ENCODE data around the gene TYR. TPM values are rescaled to one million over a fixed set of nuclear protein-coding genes. Genes with fewer than 3 reads are reported as not detected.

Gene TYR
- total RNA-seq, 1 experiment from 2014 or later = not detected

DNA sequence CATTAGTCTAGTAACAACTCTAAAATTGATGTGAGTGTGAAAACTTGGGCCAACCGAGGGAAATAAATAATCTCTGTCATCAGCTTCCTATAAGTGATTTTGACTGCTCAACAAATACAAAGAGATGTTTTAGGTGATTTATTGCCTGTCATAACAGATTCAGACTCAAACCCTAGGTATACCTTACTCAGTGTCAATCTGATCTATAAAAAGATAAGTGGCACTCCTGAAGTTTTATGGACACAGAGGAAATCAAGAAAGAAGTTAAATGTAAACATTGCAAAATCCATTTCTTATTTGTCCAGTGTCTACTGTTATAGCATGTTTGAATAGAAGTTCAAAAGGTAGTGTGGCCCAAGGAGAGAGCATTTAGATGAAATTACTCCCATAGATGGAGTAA, 30.4 kb upstream of the TYR start:
- no peaks in the 10 kb centered on the region; a peak in 1 of 7 replicates for H3K36me3 Mint-ChIP-seq (ENCODE audit: insufficient read depth in 1 of 3, low read depth in 3 of 3)
- Histone ChIP-seq H2BK12ac (ENCODE audit: insufficient read length, low read depth, low read length) (no peak overlapping the region), H2BK20ac (ENCODE audit: low read depth, low read length, poor library complexity, severe bottlenecking) (no peak overlapping the region), H3K4me2 (ENCODE audit: insufficient read depth, insufficient read length, low read length) (no peak overlapping the region), H4K5ac (ENCODE audit: insufficient read length, low read depth, low read length) (no peak overlapping the region), H3K79me2 (ENCODE audit: insufficient read depth, low read length) (no peaks in the 10 kb centered on the region), H3T11ph (ENCODE audit: low read length) (no peak overlapping the region), H2BK15ac (ENCODE audit: low read depth, low read length) (no peak overlapping the region), H3K79me1 (ENCODE audit: insufficient read depth, low read depth, low read length, poor library complexity, severe bottlenecking) (no peaks in the 10 kb centered on the region), H4K20me1 (ENCODE audit: control insufficient read depth, insufficient read depth, insufficient read length) (no peaks in the 10 kb centered on the region), H2BK120ac (ENCODE audit: low read depth, low read length, poor library complexity, severe bottlenecking) (no peak overlapping the region), H3K9me3 (ENCODE audit: control insufficient read depth, low read depth, low read length) (no peaks in the 10 kb centered on the region), H3K14ac (ENCODE audit: insufficient read depth, low read length) (no peak overlapping the region), H3K18ac (ENCODE audit: insufficient read length, low read depth, low read length) (no peak overlapping the region), H2BK5ac (ENCODE audit: insufficient read length, low read length) (no peak overlapping the region), H3K23ac (ENCODE audit: insufficient read length, low read depth, low read length) (no peak overlapping the region), H2AK5ac (ENCODE audit: insufficient read length, low read length) (no peak overlapping the region), H3K4me1 (ENCODE audit: insufficient read depth, low read length) (no peaks in the 10 kb centered on the region; the same call in 1 of the 2 replicates), H3K27me3 (ENCODE audit: insufficient read depth, low read length) (no peaks in the 10 kb centered on the region), H4K91ac (ENCODE audit: insufficient read length, low read depth, low read length) (no peak overlapping the region), H4K8ac (replicated peaks; ENCODE audit: insufficient read length, low read depth, low read length) (no peak overlapping the region), H3K23me2 (ENCODE audit: insufficient read length, low read depth, low read length, poor library complexity, severe bottlenecking) (no peaks in the 10 kb centered on the region), H3K4ac (ENCODE audit: low read depth, low read length) (no peak overlapping the region), H3K27ac (ENCODE audit: insufficient read length, low read depth, low read length) (no peak overlapping the region), H3K56ac (ENCODE audit: insufficient read length, low read depth, low read length) (no peak overlapping the region), H2AFZ (ENCODE audit: low read length) (no peak overlapping the region), H3K9ac (ENCODE audit: extremely low read depth, insufficient read length, low read length) (no peak overlapping the region)
- no peaks in the 10 kb centered on the region for H3K27me3 Mint-ChIP-seq (ENCODE audit: low read depth)
- DNase-seq = no peak
- WGBS (ENCODE audit: extremely low coverage, insufficient read length, low lambda C conversion rate) = no CpG with 5 or more reads among the region's 1 CpG
- no peak overlapping the region for H3K27ac Mint-ChIP-seq
- TF ChIP-seq CTCF (conservative IDR thresholded peaks at IDR 0.05) = no peak
- no peaks in the 10 kb centered on the region; a peak in 1 of 5 replicates for H3K9me3 Mint-ChIP-seq
- H3K4me1 Mint-ChIP-seq = peaks cover 3% of the 10 kb centered on the region in 2 experiments; a peak in 3 of 4 replicates
- H3K4me3 Mint-ChIP-seq = no peak overlapping the region
